Measurements from ENCODE around the gene TACC3.

DNA sequence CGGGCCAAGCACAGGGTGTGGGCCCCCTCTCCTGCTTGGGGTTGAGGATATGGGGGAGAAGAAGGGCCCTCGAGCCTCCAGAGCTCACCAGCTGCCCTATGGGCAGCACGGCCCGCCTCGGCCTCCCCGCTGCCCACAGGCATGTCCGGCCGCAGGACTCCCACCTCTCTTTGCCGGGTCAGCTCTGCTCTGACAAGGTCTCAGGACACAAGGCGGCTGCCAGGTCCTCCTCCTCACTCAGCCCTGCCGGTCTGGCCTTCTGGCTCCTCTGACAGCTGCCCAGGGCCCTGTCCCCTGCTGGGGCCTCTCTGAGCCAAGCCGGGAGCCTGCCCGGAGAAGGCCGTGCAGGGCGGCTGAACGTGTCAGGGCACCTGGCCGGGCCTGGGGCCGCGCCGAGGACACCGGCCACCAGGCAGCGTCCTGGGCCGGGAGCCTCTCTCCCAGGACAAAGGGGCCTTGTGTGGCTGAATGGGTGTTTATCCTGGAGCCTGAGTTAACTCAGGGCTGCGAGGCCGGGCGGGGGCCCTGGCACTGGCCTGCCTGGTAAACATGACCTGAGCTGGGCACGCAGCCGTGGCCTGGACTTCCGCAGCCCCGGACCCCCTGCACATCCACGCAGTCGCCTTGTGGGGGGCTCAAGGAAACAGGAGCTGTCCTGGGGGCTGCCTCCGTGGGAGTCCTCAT is 25.7 kb downstream of the TACC3 start:
- no peak for TF ChIP-seq SP1 (IDR thresholded peaks at IDR 0.05)
- TF ChIP-seq FOXM1 (IDR thresholded peaks at IDR 0.05; ENCODE audit: borderline replicate concordance) = no peak
- no peak for TF ChIP-seq LEF1 (IDR thresholded peaks at IDR 0.05; ENCODE audit: borderline replicate concordance)
- TF ChIP-seq ELF4 (IDR thresholded peaks at IDR 0.05) = no peak
- no peak for TF ChIP-seq NFRKB (IDR thresholded peaks at IDR 0.05)
- TF ChIP-seq FOXA1 (IDR thresholded peaks at IDR 0.05) = no peak
- TF ChIP-seq ARNT (IDR thresholded peaks at IDR 0.05) = no peak
- TF ChIP-seq CTBP1 (IDR thresholded peaks at IDR 0.05; ENCODE audit: borderline replicate concordance) = no peak
- TF ChIP-seq SUZ12 (IDR thresholded peaks at IDR 0.05) = no peak
- TF ChIP-seq, protein P1, sequence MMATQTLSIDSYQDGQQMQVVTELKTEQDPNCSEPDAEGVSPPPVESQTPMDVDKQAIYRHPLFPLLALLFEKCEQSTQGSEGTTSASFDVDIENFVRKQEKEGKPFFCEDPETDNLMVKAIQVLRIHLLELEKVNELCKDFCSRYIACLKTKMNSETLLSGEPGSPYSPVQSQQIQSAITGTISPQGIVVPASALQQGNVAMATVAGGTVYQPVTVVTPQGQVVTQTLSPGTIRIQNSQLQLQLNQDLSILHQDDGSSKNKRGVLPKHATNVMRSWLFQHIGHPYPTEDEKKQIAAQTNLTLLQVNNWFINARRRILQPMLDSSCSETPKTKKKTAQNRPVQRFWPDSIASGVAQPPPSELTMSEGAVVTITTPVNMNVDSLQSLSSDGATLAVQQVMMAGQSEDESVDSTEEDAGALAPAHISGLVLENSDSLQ (IDR thresholded peaks at IDR 0.05) = no peak

Measured in HEK293T (cell line).